G401.6 (cell line): ENCODE measurements around the gene ARHGEF26.
"Not testable (repeated sequence)": the region's sequence is repeated elsewhere in the genome, so short reads cannot be mapped to it uniquely, and the experiment has no call there.

Experiments used
- FAIRE-seq: peaks from 2 replicates; lab custom pipeline; 2012; peaks lifted over from hg19 to GRCh38; lab: Jason Lieb, UNC

The ARHGEF26 gene

GRCh38 chr3:154120961-154121700, at the start of gene ARHGEF26:
Gene ARHGEF26, plus strand, starts transcription at chr3:154121390. Its CDS starts 603 bp downstream, at chr3:154121993.
- no peak for FAIRE-seq

DNA sequence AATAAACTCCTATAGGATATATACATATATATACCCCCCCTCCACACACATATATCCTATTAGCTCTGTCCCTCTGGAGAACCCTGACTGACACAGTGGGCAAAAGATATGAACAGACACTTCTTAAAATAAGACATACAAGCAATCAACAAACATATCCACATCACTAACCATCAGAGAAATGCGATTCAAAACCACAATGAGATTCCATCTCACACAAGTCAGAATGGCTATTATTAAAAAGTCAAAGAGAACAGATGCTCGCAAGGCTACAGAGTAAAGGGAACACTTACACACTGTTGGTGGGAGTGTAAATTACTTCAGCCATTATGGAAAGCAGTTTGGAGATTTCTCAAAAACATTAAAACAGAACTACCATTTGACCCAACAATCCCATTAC, 46.2 kb upstream of the ARHGEF26 start:
- FAIRE-seq = no peak

DNA sequence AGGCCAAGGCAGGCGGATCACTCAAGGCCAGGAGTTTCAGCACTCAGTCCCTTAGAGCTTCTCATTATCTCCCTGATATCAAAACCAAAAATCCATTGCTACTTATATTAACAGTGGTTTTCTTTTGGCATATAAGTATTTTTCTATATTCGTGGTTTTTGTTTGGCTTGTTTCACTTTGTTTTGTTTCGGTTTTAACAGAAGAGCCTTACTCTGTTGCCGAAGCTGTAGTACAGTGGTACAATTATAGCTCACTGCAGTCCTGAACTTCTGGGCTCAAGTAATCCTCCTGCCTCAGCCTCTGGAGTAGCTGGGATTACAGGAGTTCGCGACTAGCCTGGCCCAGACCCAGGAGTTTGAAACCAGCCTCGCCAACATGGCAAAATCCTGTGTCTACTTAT, 42.5 kb upstream of the ARHGEF26 start:
- no peak for FAIRE-seq

GRCh38 chr3:154081305-154081704, 39.9 kb upstream of the ARHGEF26 start:
- FAIRE-seq = no peak

DNA sequence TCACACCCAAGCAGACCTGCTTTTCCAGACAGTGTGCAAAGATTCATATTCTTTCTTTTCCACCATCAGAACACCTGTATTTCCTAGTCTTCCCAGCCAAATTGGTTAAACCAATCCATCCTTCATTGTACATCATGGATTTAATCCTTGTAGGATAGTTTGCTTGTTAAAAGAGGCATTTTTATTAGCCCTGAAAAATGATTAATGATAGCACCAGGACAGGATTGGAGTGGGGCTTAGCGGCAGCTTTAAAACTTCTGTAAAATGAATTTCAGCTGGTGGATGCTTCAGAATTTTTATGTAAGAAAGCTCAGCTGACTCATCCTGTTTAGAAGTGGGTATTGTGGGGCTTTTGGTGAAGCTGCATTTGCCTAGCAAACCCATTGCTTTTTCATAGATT, 36.1 kb upstream of the ARHGEF26 start:
- no peak for FAIRE-seq

DNA sequence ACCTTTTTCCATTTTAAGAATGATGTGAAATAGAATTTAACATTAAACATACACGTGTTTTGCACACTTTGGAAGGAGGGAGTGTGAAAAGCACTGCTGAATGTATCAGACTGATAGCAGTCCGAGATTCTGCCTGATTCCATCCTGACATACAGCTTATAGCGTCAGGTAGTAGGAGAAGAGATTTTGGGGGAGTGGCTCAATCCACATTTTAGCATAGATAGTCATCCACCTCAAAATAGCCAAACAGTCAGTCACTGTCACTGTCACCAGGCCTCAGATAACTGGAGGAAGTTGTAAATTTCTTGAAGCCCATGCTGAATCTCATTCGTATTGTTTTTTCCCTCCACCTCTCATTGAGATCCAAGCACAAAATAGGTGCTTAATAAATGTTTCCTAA, 35.4 kb upstream of the ARHGEF26 start:
- FAIRE-seq = no peak

DNA sequence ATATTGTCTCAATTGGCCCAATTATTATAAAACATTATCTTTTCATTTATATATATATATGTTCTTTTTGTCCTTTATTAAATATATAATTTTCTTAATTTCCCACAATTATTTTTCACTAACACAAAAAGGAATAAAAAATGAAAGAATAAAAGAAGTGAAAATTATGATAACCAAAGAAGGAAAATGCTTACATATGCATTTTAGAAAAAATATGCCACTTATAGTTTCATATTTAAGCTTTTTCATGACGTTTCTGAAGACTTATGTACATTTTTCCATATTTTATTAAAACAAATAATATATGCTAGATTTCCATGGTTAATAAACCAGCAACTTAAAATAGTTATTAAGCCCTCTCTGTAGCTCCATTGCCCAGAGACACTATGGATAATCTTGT, 34.9 kb upstream of the ARHGEF26 start:
- FAIRE-seq = peak; percentile 80

DNA sequence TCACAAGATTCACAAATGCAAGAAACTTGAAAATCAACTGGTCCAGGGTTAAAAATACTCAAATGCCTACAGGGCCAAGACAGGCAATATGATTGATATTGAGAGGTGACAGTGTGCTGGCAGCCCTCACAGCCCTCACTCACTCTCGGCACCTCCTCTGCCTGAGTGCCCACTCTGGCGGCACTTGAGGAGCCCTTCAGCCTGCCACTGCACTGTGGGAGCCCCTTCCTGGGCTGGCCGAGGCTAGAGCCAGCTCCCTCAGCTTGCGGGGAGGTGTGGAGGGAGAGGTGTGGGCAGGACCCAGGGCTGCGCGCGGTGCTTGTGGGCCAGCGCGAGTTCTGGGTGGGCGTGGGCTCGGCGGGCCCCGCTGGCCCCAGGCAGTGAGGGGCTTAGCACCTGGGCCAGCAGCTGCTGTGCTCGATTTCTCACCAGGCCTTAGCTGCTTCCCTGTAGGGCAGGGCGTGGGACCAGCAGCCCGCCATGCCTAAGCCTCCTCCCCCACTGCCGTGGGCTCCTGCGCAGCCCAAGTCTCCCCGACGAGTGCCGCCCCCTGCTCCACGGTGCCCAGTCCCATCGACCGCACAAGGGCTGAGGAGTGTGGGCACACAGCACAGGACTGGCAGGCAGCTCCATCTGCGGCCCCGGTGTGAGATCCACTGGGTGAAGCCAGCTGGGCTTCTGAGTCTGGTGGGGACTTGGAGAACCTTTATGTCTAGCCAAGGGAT, 33.3 kb upstream of the ARHGEF26 start:
- FAIRE-seq = not testable (repeated sequence)

- no peak for FAIRE-seq
Observed at GRCh38 chr3:154089421-154090420, 31.5 kb upstream of the ARHGEF26 start.

DNA sequence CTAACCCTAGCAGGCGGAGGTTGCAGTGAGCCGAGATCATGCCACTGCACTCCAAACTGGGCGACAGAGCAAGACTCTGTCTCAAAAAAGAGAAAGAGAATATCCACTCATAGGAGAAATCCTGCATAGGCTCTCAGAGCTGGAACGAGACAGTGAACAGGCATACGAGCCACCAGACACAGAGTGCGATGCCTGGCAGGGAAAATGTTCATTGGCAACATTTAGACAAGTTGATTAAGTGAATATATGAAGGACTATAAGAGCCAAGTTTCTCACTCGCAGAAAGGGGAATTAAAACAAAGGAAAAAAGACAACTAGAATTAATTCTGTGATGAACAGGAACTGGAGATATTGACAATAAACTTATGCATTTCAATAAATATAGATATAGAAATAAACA, 27.1 kb upstream of the ARHGEF26 start:
- no peak for FAIRE-seq

DNA sequence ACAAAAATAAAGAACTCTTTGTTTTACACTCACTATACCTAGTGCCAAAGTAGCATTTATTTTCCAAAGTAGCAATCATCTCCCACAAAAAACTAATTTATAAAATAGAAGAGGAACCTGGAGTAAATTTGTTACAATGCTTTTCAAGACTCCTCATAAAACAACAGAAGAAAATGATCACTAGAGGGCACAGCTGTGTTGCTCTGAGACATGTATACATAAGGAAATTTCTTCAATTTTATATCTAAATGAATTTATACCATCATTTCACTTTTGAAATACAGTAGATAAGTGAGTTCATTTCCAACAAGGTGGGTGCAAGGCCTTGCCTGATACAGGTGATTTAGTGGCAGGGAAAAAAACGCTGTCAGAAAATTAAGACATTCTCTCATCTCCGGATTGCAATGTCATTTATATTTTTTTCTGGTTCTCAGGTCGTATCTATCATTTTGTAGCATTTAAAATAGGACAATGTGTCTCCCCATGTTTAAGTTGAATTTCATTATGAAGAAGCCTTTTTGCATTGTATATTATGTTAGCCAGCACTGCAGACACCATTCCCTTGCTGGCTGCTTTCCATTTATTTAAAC, 25.3 kb upstream of the ARHGEF26 start:
- FAIRE-seq = peak; percentile 94

DNA sequence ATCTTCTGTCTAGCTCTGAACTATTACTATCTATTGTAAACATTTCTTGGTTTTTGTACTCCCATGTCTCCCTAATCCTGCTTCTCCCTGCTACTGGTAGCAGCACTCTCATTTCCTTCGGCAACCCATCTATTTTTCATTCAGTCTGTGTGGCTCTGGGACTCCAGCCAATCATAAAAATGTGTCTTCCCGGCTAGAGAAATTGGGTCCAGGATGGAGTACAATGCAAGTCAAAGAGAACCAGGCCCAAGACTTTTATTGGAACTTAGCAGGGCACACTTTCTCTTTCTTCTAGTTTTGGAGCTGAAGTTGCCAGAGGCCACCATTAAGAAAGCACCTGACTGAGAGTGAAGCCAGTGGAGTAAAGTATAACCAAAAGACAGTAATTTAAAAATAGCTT, 22.8 kb upstream of the ARHGEF26 start:
- no peak for FAIRE-seq

DNA sequence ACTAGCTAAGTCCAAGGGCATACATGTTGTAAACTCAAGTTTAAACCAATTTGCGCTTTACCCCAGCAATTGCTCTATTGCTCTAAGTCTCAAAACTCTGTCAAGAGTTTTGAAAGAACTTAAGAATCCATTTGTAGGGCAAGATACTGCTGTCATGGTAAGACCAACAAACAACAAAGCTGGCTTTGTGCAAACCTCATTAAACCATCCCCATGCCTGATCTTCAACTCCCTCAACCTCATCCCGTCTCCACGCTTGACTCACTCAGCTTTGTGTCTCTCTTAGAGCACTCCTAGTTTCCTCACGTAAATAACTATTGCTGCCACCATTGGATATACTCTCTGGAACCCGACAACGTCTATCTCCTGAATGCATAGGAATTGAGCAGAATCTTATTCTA, 20.6 kb upstream of the ARHGEF26 start:
- FAIRE-seq = no peak

GRCh38 chr3:154101250-154101649, 19.9 kb upstream of the ARHGEF26 start:
- FAIRE-seq = no peak

DNA sequence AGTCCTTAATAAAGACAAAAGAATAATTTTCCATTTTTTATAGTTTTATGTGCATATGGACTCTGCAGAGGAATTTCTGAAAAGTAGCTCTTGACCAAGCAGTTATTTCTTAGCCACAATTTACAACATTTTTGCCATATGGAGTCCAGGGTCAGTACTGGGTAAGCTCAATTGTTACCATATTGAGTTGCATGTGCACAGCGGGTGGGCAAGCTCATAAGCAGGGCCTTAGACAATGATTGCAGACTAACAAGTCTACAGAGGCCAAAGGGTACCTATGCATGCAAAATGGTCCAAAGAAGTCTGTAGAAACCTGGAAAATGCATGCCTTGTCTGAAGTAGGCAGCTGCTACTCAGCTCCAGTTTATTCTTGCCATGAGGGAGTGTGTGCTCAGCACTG, 19.0 kb upstream of the ARHGEF26 start:
- no peak for FAIRE-seq

- FAIRE-seq = no peak
Observed at GRCh38 chr3:154105218-154105975, 15.8 kb upstream of the ARHGEF26 start.

GRCh38 chr3:154111365-154111935, 9.7 kb upstream of the ARHGEF26 start:
- no peak for FAIRE-seq

GRCh38 chr3:154112146-154112852, 8.9 kb upstream of the ARHGEF26 start:
- FAIRE-seq = no peak

DNA sequence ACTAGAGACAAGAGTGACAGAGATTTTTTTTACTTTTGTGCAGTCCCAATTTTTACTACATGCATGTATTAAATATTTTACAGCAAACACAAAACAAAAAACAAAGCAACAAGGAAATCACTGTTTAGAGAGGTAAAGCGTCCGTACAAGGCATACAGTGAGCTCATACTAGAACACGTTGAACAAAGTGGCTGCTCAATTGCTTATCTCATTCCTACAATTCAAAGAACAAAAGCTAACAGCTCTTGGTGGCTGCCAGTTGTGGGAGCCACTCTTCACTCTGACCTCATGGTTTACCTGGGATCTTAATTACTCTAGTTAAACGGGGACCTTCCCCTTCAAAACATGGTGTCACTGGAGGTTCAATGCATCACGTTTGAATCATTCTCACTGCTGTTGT, 7.6 kb upstream of the ARHGEF26 start:
- FAIRE-seq = no peak

DNA sequence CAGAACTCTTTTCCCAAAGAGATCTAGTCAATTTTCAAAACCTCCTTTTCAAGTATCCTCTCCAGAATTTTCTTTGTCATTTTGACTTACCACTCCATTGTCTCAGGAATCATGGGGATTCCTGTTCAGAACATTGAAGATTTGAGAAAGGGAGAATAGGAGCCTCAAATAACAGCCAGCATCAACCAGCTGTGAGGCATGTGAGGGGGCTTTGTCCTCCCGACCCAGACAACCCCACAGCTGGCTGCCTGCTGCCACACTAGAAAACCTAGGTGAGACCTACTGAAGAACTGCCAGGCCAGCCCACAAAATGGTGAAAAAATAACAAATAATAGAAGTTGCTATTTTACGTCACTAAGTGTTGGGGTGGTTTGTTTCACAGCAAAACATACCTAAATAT, 5.9 kb upstream of the ARHGEF26 start:
- no peak for FAIRE-seq
